A673 (cell line): ENCODE data around the gene ATP2B2.

ENCODE experiments used
- CTCF ChIP-seq: fragments of 300-800, 200-600 bp; sonication (generic); conservative IDR thresholded peaks from 2 replicates; pipeline ENCODE4 v1.5.1; 2017; ENCODE audit warnings: low read depth, mild to moderate bottlenecking, antibody characterized with exemption, low read length, moderate library complexity, mixed read lengths
- EZH2 ChIP-seq: fragments of 200-600 bp; sonication (generic); IDR thresholded peaks from 2 replicates; pipeline ENCODE4 v1.6.1; 2017; ENCODE audit warnings: borderline replicate concordance, low read depth, mild to moderate bottlenecking, mixed read lengths, antibody characterized with exemption, low read length; ENCODE audit not compliant: poor library complexity, severe bottlenecking

- no peak for TF ChIP-seq CTCF
- TF ChIP-seq EZH2 = no peak
Measured at GRCh38 chr3:10434144-10434937, 71.0 kb downstream of the ATP2B2 start.
